Sigmoid colon (tissue), 7 donors: ENCODE data around the gene SHBG. TPM values are rescaled to one million over a fixed set of nuclear protein-coding genes. Genes with fewer than 3 reads are reported as not detected.

Experiments used
- DNase-seq: peaks from one replicate; pipeline ENCODE4 v3.0.0-alpha.2; 2019
- H3K27ac ChIP-seq, 4 donors: fragments of 200-600 bp; sonication (generic); one replicate each; pipeline ENCODE4 v1.5.1; 2016 to 2019; ENCODE audit warnings: mild to moderate bottlenecking in 1 of 4
- H3K27me3 ChIP-seq, 3 donors: fragments of 200-600 bp; sonication (generic); one replicate each; pipeline ENCODE4 v1.5.1; 2019; ENCODE audit warnings: mild to moderate bottlenecking in 1 of 3
- H3K36me3 ChIP-seq, 4 donors: fragments of 200-600 bp; sonication (generic); one replicate each; pipeline ENCODE4 v1.5.1; 2016 to 2019
- H3K4me1 ChIP-seq, 4 donors: fragments of 200-600 bp; sonication (generic); one replicate each; pipeline ENCODE4 v1.5.1; 2017 to 2019
- H3K4me3 ChIP-seq, 4 donors: fragments of 200-600 bp; sonication (generic); one replicate each; pipeline ENCODE4 v1.5.1; 2017 to 2019; ENCODE audit warnings: mild to moderate bottlenecking in 2 of 4, moderate library complexity in 1 of 4
- H3K9me3 ChIP-seq, 4 donors: fragments of 200-600 bp in 3 of 4; sonication (generic) in 3 of 4; one replicate each; pipeline versions ENCODE4 v1.5.1 to v1.6.1; 2013 to 2019
- EP300 ChIP-seq, 4 donors: sonication (generic); formaldehyde crosslinking; IDR thresholded peaks; one replicate each; pipeline ENCODE4 v1.6.1; 2017; ENCODE audit warnings: antibody characterized with exemption in 4 of 4
- POLR2A ChIP-seq, 2 donors: fragments of 450-650 bp; IDR thresholded peaks; one replicate each; pipeline ENCODE4 v1.6.1; 2016; ENCODE audit warnings: antibody characterized with exemption in 2 of 2, mild to moderate bottlenecking in 2 of 2, moderate library complexity in 2 of 2
- POLR2AphosphoS5 ChIP-seq, 4 donors: sonication (generic); formaldehyde crosslinking; IDR thresholded peaks; one replicate each; pipeline ENCODE4 v1.6.1; 2017; ENCODE audit warnings: antibody characterized with exemption in 4 of 4
- WGBS, 2 donors: extraction: QIAGEN DNeasy Blood & Tissue Kit; methylation state at CpG; one replicate each; pipeline ENCODE4 v1.1.7; 2013; 5-methylcytosine and 5-hydroxymethylcytosine counted together
- intact Hi-C: fragments of 100-400 bp; cut with DNase I; formaldehyde crosslinking; loops from one replicate; pipeline ENCODE4 v1.15.1; 2023
- polyA plus RNA-seq, 3 donors: library from polyadenylated mRNA; stranded (reverse); fragments of 200-250 nt; gene quantifications; one replicate each; pipeline ENCODE4 v1.2.3, GENCODE V29; 2013
- total RNA-seq, 4 donors: library from RNA; depleted of rRNA; stranded (reverse); fragments of >200 nt; gene quantifications; one replicate each; pipeline ENCODE4 v1.1.0, GENCODE V29; 2016
- TF ChIP-seq, protein P1 (sequence below), 4 experiments: fragments of 450-650 bp in 3 of 4; fragments of 200-600 bp in 1 of 4; IDR thresholded peaks; one replicate each; pipeline ENCODE4 v1.5.1; 2016 to 2019; ENCODE audit warnings: antibody characterized with exemption in 4 of 4, mild to moderate bottlenecking in 3 of 4, moderate library complexity in 2 of 4
- donor health status: healthy with polysubstance abuse.
- donor health status: Bipolar disorder and iron deficiency.
- donor health status: healthy.

The SHBG gene
- total and polyA plus RNA-seq, 7 donors = 0.34 to 1.2 TPM; not detected in 5

DNA sequence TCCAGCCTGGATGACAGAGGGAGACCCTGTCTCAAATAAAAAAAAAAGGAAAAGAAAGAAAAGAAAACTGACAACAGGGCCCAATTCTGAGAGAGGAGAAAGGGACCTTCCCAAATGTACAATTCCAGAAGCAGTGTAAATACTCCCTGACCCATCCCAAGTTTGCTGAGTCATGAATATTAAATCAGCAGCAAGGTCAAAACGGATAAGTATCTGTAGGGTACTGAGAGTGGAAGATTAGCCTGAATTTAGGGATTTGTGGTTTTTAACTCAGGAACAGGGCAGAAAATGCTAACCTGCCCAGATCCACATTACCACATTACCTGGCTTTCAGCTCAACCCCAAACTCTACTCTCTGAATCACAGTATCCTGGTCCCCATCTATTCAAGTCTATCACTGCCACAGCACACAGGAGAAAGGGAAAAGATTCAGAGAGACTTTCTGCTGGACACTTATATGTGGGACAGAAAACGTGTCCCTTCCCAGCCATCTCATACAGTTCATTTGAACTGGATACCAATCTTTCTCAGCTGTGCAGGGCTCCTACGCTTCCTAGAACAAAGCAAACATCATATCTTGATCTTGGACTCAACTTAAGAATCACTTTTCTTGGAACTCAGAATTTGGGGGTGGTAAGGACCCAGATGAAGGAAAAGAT is 18.2 kb upstream of the SHBG start:
- DNase-seq = no peak
- WGBS, 2 donors = 74 to 77% methylated on average over 3 of the region's 3 CpGs
- intact Hi-C loops = loop anchor here (5.0 kb wide), 1 partner anchor 471 kb away; no protein-coding TSS in a partner anchor
- Histone ChIP-seq H3K36me3 (peaks cover 0 to 1% (median 0%) of the 10 kb centered on the region in 4 donors), H3K27ac (no peak overlapping the region), H3K4me1 (peaks cover 0 to 51% (median 44%) of the 10 kb centered on the region in 4 donors), H3K27me3 (no peaks in the 10 kb centered on the region), H3K4me3 (peak overlapping the region in 1 of 4 donors; percentile 9), H3K9me3 (no peaks in the 10 kb centered on the region)
- no peak for TF ChIP-seq EP300 (IDR thresholded peaks at IDR 0.05)

DNA sequence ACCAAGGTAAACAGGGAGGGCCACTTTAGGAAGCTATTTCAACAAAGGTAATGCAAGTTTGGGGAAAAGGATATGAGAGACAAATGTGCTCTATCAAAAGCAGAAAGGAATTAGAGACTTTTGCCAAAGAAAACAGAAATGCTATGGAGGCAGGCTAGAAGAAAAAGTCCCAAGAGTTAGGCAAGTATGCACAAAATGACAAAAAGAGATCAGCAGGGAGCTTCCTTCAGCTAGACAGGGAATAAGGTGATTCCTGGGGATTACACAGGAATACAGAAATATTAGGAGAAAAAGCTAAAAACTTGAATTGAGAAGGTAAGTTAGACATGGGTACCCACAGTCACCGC is 17.7 kb upstream of the SHBG start:
- no peak for TF ChIP-seq POLR2A (IDR thresholded peaks at IDR 0.05)
- no peak for TF ChIP-seq POLR2AphosphoS5 (IDR thresholded peaks at IDR 0.05)
- no peak for TF ChIP-seq EP300 (IDR thresholded peaks at IDR 0.05)
- TF ChIP-seq, protein P1, sequence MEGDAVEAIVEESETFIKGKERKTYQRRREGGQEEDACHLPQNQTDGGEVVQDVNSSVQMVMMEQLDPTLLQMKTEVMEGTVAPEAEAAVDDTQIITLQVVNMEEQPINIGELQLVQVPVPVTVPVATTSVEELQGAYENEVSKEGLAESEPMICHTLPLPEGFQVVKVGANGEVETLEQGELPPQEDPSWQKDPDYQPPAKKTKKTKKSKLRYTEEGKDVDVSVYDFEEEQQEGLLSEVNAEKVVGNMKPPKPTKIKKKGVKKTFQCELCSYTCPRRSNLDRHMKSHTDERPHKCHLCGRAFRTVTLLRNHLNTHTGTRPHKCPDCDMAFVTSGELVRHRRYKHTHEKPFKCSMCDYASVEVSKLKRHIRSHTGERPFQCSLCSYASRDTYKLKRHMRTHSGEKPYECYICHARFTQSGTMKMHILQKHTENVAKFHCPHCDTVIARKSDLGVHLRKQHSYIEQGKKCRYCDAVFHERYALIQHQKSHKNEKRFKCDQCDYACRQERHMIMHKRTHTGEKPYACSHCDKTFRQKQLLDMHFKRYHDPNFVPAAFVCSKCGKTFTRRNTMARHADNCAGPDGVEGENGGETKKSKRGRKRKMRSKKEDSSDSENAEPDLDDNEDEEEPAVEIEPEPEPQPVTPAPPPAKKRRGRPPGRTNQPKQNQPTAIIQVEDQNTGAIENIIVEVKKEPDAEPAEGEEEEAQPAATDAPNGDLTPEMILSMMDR (IDR thresholded peaks at IDR 0.05) = no peak
- Histone ChIP-seq H3K36me3 (no peaks in the 10 kb centered on the region), H3K9me3 (no peaks in the 10 kb centered on the region), H3K27me3 (no peaks in the 10 kb centered on the region), H3K27ac (no peak overlapping the region), H3K4me1 (peaks cover 0 to 51% (median 44%) of the 10 kb centered on the region in 4 donors), H3K4me3 (no peak overlapping the region)
- 98 to 100% methylated on average over 1 of the region's 1 CpG for WGBS, 2 donors
- DNase-seq = no peak
- intact Hi-C loops = loop anchor here (5.0 kb wide), 1 partner anchor 470 kb away; no protein-coding TSS in a partner anchor

DNA sequence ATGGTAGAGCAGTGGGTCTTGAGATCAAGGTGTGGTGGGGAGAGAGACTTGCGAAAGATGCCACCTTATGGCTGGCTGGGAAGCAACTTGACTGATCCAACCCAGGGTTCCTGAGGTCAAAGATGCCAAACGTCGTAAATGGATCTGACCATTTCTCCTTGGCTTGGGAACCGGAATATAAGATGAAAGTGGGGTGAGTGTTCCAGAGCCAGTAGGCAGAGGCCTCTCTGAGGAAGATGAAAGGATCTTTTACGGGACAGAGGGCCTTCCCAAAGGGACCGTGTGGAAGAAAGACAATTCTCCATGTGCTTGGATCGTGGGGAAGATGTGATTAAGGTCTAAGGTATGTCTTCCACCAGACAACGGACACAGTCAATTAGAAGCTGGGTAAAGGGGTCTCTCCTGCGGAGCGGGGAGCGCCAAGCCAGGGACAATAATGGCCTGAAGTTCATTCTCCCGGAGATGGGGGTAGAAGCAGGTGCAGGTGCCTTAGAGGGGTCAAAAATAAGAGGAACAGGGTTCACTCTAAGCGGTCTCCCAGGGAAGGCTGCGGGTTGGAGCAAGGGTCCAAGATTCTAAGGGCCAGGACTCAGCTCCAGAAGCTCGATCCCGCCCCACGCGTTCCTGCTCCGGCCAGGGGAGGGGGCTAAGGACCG is 16.0 kb upstream of the SHBG start:
- Histone ChIP-seq H3K27ac (peak overlapping the region; percentile 91 to 100 (median 95)), H3K36me3 (no peaks in the 10 kb centered on the region), H3K4me1 (peaks cover 0 to 51% (median 43%) of the 10 kb centered on the region in 4 donors), H3K27me3 (no peaks in the 10 kb centered on the region), H3K4me3 (peak overlapping the region; percentile 57 to 95 (median 80)), H3K9me3 (no peaks in the 10 kb centered on the region)
- WGBS, 2 donors = 4 to 9% methylated on average over 20 of the region's 20 CpGs
- TF ChIP-seq POLR2AphosphoS5 (IDR thresholded peaks at IDR 0.05) (no peak), POLR2A (IDR thresholded peaks at IDR 0.05) (no peak), EP300 (IDR thresholded peaks at IDR 0.05) (no peak)
- TF ChIP-seq, protein P1 (IDR thresholded peaks at IDR 0.05) = no peak
- DNase-seq = peak; percentile 83
- intact Hi-C loops = loop anchor here (1.0 to 5.0 kb wide), 3 partner anchors 53 to 468 kb away; partner anchors contain the start of genes SENP3 and TP53

DNA sequence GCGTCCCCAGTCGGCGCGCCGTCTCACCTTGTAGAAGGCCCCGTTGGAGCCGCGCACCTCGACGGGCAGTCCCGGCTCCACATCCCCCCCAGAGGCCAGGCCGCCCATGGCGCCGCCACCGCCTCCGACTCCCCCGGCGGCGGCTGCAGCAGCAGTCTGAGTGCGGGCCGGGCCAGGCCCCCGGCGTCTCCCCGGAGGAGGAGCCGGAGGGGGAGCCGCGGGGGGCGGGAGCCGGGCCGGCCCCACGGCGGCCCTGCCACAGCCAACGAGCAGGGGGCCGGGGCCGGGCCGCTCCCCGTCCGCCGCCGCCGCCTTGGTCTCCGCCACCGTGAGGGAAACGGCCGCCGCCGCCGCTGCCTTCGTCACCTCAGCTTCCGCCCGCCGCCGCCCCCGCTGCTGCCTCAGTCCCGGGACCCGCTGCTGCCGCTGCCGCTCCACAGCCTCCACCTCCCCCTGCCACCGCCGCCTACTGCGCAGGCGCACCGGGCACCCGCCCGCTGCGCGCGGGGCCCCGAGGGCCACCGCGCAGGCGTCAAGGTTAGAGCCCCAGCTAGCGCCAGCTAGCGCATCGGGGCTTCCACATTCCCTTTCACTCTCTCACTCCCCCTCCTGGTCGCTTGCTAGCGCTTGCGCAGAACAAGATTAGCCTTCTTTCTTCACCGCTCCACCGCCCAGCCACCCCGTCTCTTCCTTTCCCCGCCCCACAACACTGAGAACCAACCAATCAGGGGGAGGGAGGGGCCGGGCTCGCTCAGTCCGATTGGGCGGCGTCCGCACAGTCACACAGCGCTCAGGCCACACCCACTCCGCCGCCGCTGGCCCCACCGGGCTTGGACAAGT is 15.3 kb upstream of the SHBG start, which contains the start of gene FXR2:
FXR2 (minus strand) TSS at position 473 of the 840 bp plus-strand sequence; CDS start at position 108, 365 bp downstream.
- H3K9me3 ChIP-seq = no peaks in the 10 kb centered on the region
- H3K4me3 ChIP-seq = peak within 1 kb of the TSS; percentile 57 to 95 (median 80)
- H3K4me1 ChIP-seq = peaks cover 0 to 47% (median 40%) of the 10 kb centered on the region in 4 donors
- H3K27me3 ChIP-seq = no peaks in the 10 kb centered on the region
- H3K27ac ChIP-seq = peak within 1 kb of the TSS; percentile 91 to 100 (median 95)
- peak; percentile 100 for DNase-seq
- TF ChIP-seq EP300 (IDR thresholded peaks at IDR 0.05) (no peak), POLR2AphosphoS5 (IDR thresholded peaks at IDR 0.05) (peak; percentile 84 to 94 (median 88)), POLR2A (IDR thresholded peaks at IDR 0.05) (no peak)
- TF ChIP-seq, protein P1 (IDR thresholded peaks at IDR 0.05) = peak in 3 of 4 experiments; percentile 49 to 52 (median 51)
- WGBS, 2 donors = 1% methylated on average over 93 of the region's 93 CpGs
- intact Hi-C loops = loop anchor here (1.0 to 5.0 kb wide), 3 partner anchors 54 to 468 kb away; partner anchors contain the start of genes SENP3 and TP53
- no peaks in the 10 kb centered on the region for H3K36me3 ChIP-seq
